Nephron progenitor cell (in vitro differentiated cells): ENCODE results near the gene INSR.

Experiments
- DNase-seq: peaks from one replicate; pipeline ENCODE4 v3.0.0; 2021
- H3K27ac Mint-ChIP-seq: 2 replicates; pipeline ENCODE4 v1.8.0; 2021; ENCODE audit warnings: mild to moderate bottlenecking, moderate library complexity, mixed read lengths
- H3K27me3 Mint-ChIP-seq: 2 replicates; pipeline ENCODE4 v1.8.0; 2021; ENCODE audit warnings: mild to moderate bottlenecking, low read depth, mixed read lengths; ENCODE audit not compliant: poor library complexity
- H3K36me3 Mint-ChIP-seq: 2 replicates; pipeline ENCODE4 v1.8.0; 2021; ENCODE audit warnings: low read depth, mixed read lengths
- H3K4me1 Mint-ChIP-seq: 2 replicates; pipeline ENCODE4 v1.8.0; 2021; ENCODE audit warnings: mixed read lengths
- H3K4me3 Mint-ChIP-seq: 2 replicates; pipeline ENCODE4 v1.8.0; 2021; ENCODE audit warnings: mild to moderate bottlenecking, moderate library complexity, mixed read lengths
- H3K9me3 Mint-ChIP-seq: 2 replicates; pipeline ENCODE4 v1.8.0; 2021; ENCODE audit warnings: mild to moderate bottlenecking, moderate library complexity, mixed read lengths
- CTCF ChIP-seq: fragments of 200-600 bp; sonication (generic); IDR thresholded peaks from 2 replicates; pipeline ENCODE4 v1.5.0; 2021; ENCODE audit warnings: antibody characterized with exemption

INSR gene

GRCh38 chr19:7188698-7189629, 105.2 kb downstream of the INSR start:
- Mint-ChIP-seq H3K9me3 (no peaks in the 10 kb centered on the region), H3K27me3 (peaks cover 11% of the 10 kb centered on the region), H3K36me3 (no peaks in the 10 kb centered on the region), H3K4me3 (no peak overlapping the region), H3K27ac (peak overlapping the region; percentile 45), H3K4me1 (peaks cover 26% of the 10 kb centered on the region)
- no peak for TF ChIP-seq CTCF
- no peak for DNase-seq

- Mint-ChIP-seq H3K36me3 (no peaks in the 10 kb centered on the region), H3K9me3 (no peaks in the 10 kb centered on the region), H3K27ac (no peak overlapping the region), H3K27me3 (peaks cover 11% of the 10 kb centered on the region), H3K4me3 (no peak overlapping the region), H3K4me1 (peaks cover 33% of the 10 kb centered on the region)
- DNase-seq = no peak
- TF ChIP-seq CTCF = no peak
Measured at GRCh38 chr19:7187605-7188339, 106.4 kb downstream of the INSR start.

GRCh38 chr19:7182489-7182888, 111.7 kb downstream of the INSR start:
- Mint-ChIP-seq H3K9me3 (peaks cover 5% of the 10 kb centered on the region), H3K27me3 (peaks cover 5% of the 10 kb centered on the region), H3K27ac (peak overlapping the region; percentile 98), H3K4me3 (no peak overlapping the region), H3K36me3 (peaks cover 22% of the 10 kb centered on the region), H3K4me1 (peaks cover 21% of the 10 kb centered on the region)
- no peak for DNase-seq
- TF ChIP-seq CTCF = no peak

GRCh38 chr19:7179917-7180306, 114.3 kb downstream of the INSR start:
- peaks cover 28% of the 10 kb centered on the region for H3K36me3 Mint-ChIP-seq
- peaks cover 21% of the 10 kb centered on the region for H3K4me1 Mint-ChIP-seq
- peaks cover 5% of the 10 kb centered on the region for H3K9me3 Mint-ChIP-seq
- H3K4me3 Mint-ChIP-seq = no peak overlapping the region
- H3K27ac Mint-ChIP-seq = peak overlapping the region; percentile 31
- TF ChIP-seq CTCF = no peak
- DNase-seq = no peak
- H3K27me3 Mint-ChIP-seq = peaks cover 5% of the 10 kb centered on the region

- no peak for TF ChIP-seq CTCF
- no peak for DNase-seq
- peaks cover 35% of the 10 kb centered on the region for H3K36me3 Mint-ChIP-seq
- H3K4me1 Mint-ChIP-seq = peaks cover 11% of the 10 kb centered on the region
- H3K4me3 Mint-ChIP-seq = no peak overlapping the region
- H3K9me3 Mint-ChIP-seq = peaks cover 5% of the 10 kb centered on the region
- no peak overlapping the region for H3K27ac Mint-ChIP-seq
- H3K27me3 Mint-ChIP-seq = peaks cover 5% of the 10 kb centered on the region
Measured at GRCh38 chr19:7177926-7178325, 116.3 kb downstream of the INSR start.
